PC-9 (cell line): ENCODE measurements around the gene C1orf226. TPM values are rescaled to one million over a fixed set of nuclear protein-coding genes. Genes with fewer than 3 reads are reported as not detected.

Experiments used
- BruUV-seq: library from RNA; stranded (reverse); fragments of 400-500 nt; replicated peaks from 2 replicates; lab custom pipeline; 2021; lab: Mats Ljungman, UMichigan
- CTCF ChIA-PET: fragments of 300-600 bp; sonication (Branson Sonifier 250); formaldehyde crosslinking; loops from one replicate; lab custom pipeline; 2022; ENCODE audit warnings: antibody characterized with exemption; lab: Charles Lee
- POLR2A ChIA-PET: fragments of 300-600 bp; sonication (Branson Sonifier 250); formaldehyde crosslinking; loops from one replicate; lab custom pipeline; 2022; ENCODE audit warnings: antibody characterized with exemption; ENCODE audit not compliant: unreplicated experiment; lab: Charles Lee
- DNase-seq, 2 experiments: peaks; one replicate each; pipeline versions ENCODE4 v3.0.0 to v3.0.0-alpha.2; 2015 to 2022; ENCODE audit warnings: mixed read lengths in 1 of 2
- H2AFZ ChIP-seq: fragments of 200-600 bp; sonication (generic); 2 replicates; pipeline ENCODE4 v1.8.1; 2017; ENCODE audit warnings: antibody characterized with exemption
- H3F3A ChIP-seq: fragments of 200-600 bp; sonication (generic); 2 replicates; pipeline ENCODE4 v1.8.1; 2017; ENCODE audit warnings: antibody characterized with exemption, mild to moderate bottlenecking, low read depth; ENCODE audit not compliant: insufficient read depth
- H3K27ac ChIP-seq: fragments of 200-600 bp; sonication (generic); 2 replicates; pipeline ENCODE4 v1.6.1; 2016; ENCODE audit warnings: mixed run types
- H3K27me3 ChIP-seq: fragments of 200-600 bp; sonication (generic); 2 replicates; pipeline ENCODE4 v1.6.1; 2016; ENCODE audit warnings: low read depth, mixed run types; ENCODE audit not compliant: insufficient read depth
- H3K36me3 ChIP-seq: fragments of 200-600 bp; sonication (generic); 2 replicates; pipeline ENCODE4 v1.6.1; 2016; ENCODE audit warnings: low read depth, mixed run types
- H3K4me1 ChIP-seq: fragments of 200-600 bp; sonication (generic); replicated peaks from 2 replicates; pipeline ENCODE4 v1.6.1; 2016; ENCODE audit warnings: mixed run types; ENCODE audit not compliant: insufficient read depth
- H3K4me2 ChIP-seq: fragments of 200-600 bp; sonication (generic); 2 replicates; pipeline ENCODE4 v1.6.1; 2017; ENCODE audit warnings: mixed run types
- H3K4me3 ChIP-seq: fragments of 200-600 bp; sonication (generic); 2 replicates; pipeline ENCODE4 v1.6.1; 2016; ENCODE audit warnings: mixed run types
- H3K79me2 ChIP-seq: fragments of 200-600 bp; sonication (generic); 2 replicates; pipeline ENCODE4 v1.6.1; 2017; ENCODE audit warnings: low read depth, mixed run types
- H3K9me2 ChIP-seq: fragments of 200-600 bp; sonication (generic); 2 replicates; pipeline ENCODE4 v1.8.1; 2017; ENCODE audit warnings: mild to moderate bottlenecking; ENCODE audit not compliant: insufficient read depth
- H3K9me3 ChIP-seq: fragments of 200-600 bp; sonication (generic); 2 replicates; pipeline ENCODE4 v1.8.1; 2016; ENCODE audit warnings: low read depth; ENCODE audit not compliant: insufficient read depth
- H4K20me1 ChIP-seq: fragments of 200-600 bp; sonication (generic); 2 replicates; pipeline ENCODE4 v1.8.1; 2017; ENCODE audit not compliant: insufficient read depth
- EZH2 ChIP-seq: fragments of 200-600 bp; sonication (generic); IDR thresholded peaks from 2 replicates; pipeline ENCODE4 v1.8.0; 2017; ENCODE audit warnings: antibody characterized with exemption, low read depth
- intact Hi-C: fragments of 100-400 bp; cut with micrococcal nuclease; formaldehyde crosslinking; loops from one replicate; pipeline ENCODE4 v1.10.0; 2022; ENCODE audit not compliant: unreplicated experiment
- total RNA-seq: library from RNA; stranded (reverse); gene quantifications from 2 replicates; pipeline ENCODE4 v1.2.3, GENCODE V29; 2021
- TF ChIP-seq, protein P1 (sequence below): fragments of 200-600 bp; sonication (generic); conservative IDR thresholded peaks from 2 replicates; pipeline ENCODE4 v1.6.1; 2017; ENCODE audit warnings: mixed run types, antibody characterized with exemption, mild to moderate bottlenecking, moderate library complexity

The C1orf226 gene
- total RNA-seq, 1 experiment from 2014 or later = 10.5 TPM

DNA sequence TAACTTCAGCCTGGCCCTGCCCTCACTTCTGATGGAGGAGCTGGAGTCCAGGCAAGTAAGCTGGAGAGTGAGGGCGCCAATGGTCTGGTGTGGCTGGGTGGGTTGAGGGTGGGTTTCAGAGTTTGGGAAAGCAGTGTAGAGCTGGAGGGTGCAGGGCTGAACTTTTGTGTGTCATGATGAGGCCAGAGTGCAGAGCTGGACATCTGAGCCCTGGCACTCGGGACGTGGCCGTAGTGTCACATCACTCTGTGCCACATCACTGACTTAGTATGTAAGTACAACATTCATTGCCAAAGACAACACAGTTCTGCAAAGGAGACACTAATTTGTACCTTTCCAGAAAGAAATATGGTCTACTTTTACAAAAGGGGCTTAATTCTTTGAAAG is 20.7 kb upstream of the C1orf226 start:
- H2AFZ ChIP-seq = no peak overlapping the region
- CTCF ChIA-PET = no interaction called here

DNA sequence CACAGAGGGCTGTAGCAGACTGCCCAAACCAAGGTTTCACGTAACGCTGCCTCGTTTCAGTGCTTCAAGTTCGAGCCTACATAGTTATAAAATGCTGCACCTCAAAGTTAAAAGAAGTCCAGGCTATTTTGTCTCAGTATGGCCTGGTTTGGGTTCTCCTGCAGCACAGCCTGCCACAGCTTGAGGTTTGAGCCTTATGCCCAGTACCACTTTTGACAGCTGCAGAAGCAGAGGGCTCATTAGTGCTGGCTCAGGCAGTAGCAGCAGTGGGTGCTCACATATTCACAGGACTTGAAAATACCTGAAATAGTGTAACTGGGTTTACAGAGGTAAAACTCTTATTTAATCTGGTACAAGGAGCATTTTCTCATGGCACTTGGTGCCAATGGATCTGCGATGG is 20.2 kb upstream of the C1orf226 start:
- H2AFZ ChIP-seq = no peak overlapping the region
- intact Hi-C loops = no loop called here
- POLR2A ChIA-PET = no interaction called here
- no peaks in the 10 kb centered on the region for H3K27me3 ChIP-seq
- TF ChIP-seq EZH2 = no peak
- TF ChIP-seq, protein P1, sequence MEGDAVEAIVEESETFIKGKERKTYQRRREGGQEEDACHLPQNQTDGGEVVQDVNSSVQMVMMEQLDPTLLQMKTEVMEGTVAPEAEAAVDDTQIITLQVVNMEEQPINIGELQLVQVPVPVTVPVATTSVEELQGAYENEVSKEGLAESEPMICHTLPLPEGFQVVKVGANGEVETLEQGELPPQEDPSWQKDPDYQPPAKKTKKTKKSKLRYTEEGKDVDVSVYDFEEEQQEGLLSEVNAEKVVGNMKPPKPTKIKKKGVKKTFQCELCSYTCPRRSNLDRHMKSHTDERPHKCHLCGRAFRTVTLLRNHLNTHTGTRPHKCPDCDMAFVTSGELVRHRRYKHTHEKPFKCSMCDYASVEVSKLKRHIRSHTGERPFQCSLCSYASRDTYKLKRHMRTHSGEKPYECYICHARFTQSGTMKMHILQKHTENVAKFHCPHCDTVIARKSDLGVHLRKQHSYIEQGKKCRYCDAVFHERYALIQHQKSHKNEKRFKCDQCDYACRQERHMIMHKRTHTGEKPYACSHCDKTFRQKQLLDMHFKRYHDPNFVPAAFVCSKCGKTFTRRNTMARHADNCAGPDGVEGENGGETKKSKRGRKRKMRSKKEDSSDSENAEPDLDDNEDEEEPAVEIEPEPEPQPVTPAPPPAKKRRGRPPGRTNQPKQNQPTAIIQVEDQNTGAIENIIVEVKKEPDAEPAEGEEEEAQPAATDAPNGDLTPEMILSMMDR = no peak
- no peaks in the 10 kb centered on the region for H3K79me2 ChIP-seq
- no TSS peak for BruUV-seq
- no peaks in the 10 kb centered on the region for H3K9me3 ChIP-seq
- no peaks in the 10 kb centered on the region for H4K20me1 ChIP-seq
- CTCF ChIA-PET = no interaction called here
- H3K27ac ChIP-seq = no peak overlapping the region
- no peaks in the 10 kb centered on the region for H3F3A ChIP-seq
- DNase-seq = no peak
- H3K4me3 ChIP-seq = no peak overlapping the region
- H3K4me2 ChIP-seq = no peak overlapping the region
- H3K9me2 ChIP-seq = no peaks in the 10 kb centered on the region
- H3K36me3 ChIP-seq = peaks cover 11% of the 10 kb centered on the region; the same call in 1 of the 2 replicates
- no peaks in the 10 kb centered on the region for H3K4me1 ChIP-seq

More for the DNA sequence above, 20.7 kb upstream of the C1orf226 start:
- Histone ChIP-seq H4K20me1 (no peaks in the 10 kb centered on the region), H3K27ac (no peak overlapping the region), H3K4me2 (no peak overlapping the region), H3K79me2 (no peaks in the 10 kb centered on the region), H3K9me3 (no peaks in the 10 kb centered on the region), H3K4me1 (no peaks in the 10 kb centered on the region), H3K27me3 (no peaks in the 10 kb centered on the region), H3K36me3 (peaks cover 11% of the 10 kb centered on the region; the same call in 1 of the 2 replicates), H3K9me2 (no peaks in the 10 kb centered on the region), H3K4me3 (no peak overlapping the region), H3F3A (no peaks in the 10 kb centered on the region)
- DNase-seq = no peak
- intact Hi-C loops = no loop called here
- POLR2A ChIA-PET = no interaction called here
- TF ChIP-seq EZH2 = no peak
- TF ChIP-seq, protein P1 = no peak
- BruUV-seq = no TSS peak

DNA sequence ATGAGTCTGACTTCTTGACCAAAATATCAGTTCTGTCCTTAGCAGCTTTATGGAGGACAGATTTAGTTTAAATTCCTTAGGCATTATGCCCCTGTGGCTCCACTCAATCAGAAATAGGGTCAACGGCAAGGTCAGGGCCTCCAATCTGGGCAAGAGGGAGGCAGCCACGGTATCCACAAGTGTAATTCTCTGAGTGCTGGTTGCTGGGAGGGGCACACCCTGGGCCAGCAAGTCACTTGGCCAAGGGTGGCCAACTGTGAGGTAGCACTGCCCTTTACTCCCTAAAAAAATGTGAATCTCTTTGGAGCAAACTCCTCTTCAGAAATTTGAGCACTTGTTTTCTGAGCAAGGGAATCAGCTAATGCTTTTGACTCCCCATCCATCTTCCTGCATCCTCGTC is 17.7 kb upstream of the C1orf226 start:
- no peak for TF ChIP-seq EZH2
- TF ChIP-seq, protein P1 = no peak
- POLR2A ChIA-PET = no interaction called here
- CTCF ChIA-PET = no interaction called here

More for the DNA sequence above, 17.7 kb upstream of the C1orf226 start:
- Histone ChIP-seq H3K79me2 (no peaks in the 10 kb centered on the region), H3K4me2 (no peak overlapping the region), H3K4me3 (no peak overlapping the region), H4K20me1 (no peaks in the 10 kb centered on the region), H3K9me3 (no peaks in the 10 kb centered on the region), H3F3A (no peaks in the 10 kb centered on the region), H3K27ac (no peak overlapping the region), H3K36me3 (no peaks in the 10 kb centered on the region; the same call in 1 of the 2 replicates), H3K9me2 (no peaks in the 10 kb centered on the region), H2AFZ (no peak overlapping the region), H3K4me1 (no peaks in the 10 kb centered on the region), H3K27me3 (no peaks in the 10 kb centered on the region)
- BruUV-seq = no TSS peak
- intact Hi-C loops = no loop called here
- no peak for DNase-seq
